GM21723 (cell line): ENCODE results near the gene MYO16.
A peak's percentile ranks its signal among the peaks of the same experiment; 100 is the strongest.
"Not testable (repeated sequence)": the region's sequence is repeated elsewhere in the genome, so short reads cannot be mapped to it uniquely, and the experiment has no call there.

ENCODE experiments used
- ATAC-seq: cut with Tn5 transposase; IDR thresholded peaks from one replicate; pipeline ENCODE4 v1.9.1; 2021; ENCODE audit warnings: mild to moderate bottlenecking, moderate library complexity; ENCODE audit not compliant: unreplicated experiment

The MYO16 gene

GRCh38 chr13:108860418-108860817, 231.0 kb downstream of the MYO16 start:
- ATAC-seq = no peak

- ATAC-seq = no peak
Observed at GRCh38 chr13:108877300-108877699, 247.9 kb downstream of the MYO16 start.

GRCh38 chr13:108878732-108879131, 249.3 kb downstream of the MYO16 start:
- no peak for ATAC-seq

- ATAC-seq = no peak
Observed at GRCh38 chr13:108889324-108889984, 260.0 kb downstream of the MYO16 start.

GRCh38 chr13:108895220-108895704, 265.9 kb downstream of the MYO16 start:
- ATAC-seq = peak; percentile 53

GRCh38 chr13:108897955-108898354, 268.5 kb downstream of the MYO16 start:
- ATAC-seq = no peak

- no peak for ATAC-seq
Observed at GRCh38 chr13:108902405-108903155, 273.2 kb downstream of the MYO16 start.

GRCh38 chr13:108903613-108904012, 274.2 kb downstream of the MYO16 start:
- no peak for ATAC-seq

GRCh38 chr13:108911807-108912206, 282.4 kb downstream of the MYO16 start:
- ATAC-seq = no peak

- ATAC-seq = not testable (repeated sequence)
Observed at GRCh38 chr13:108913731-108914130, 284.3 kb downstream of the MYO16 start.

GRCh38 chr13:108915095-108915633, 285.8 kb downstream of the MYO16 start:
- ATAC-seq = peak; percentile 34

GRCh38 chr13:108915634-108916512, 286.5 kb downstream of the MYO16 start:
- ATAC-seq = peak; percentile 96

- no peak for ATAC-seq
Observed at GRCh38 chr13:108917581-108917980, 288.2 kb downstream of the MYO16 start.

- ATAC-seq = no peak
Observed at GRCh38 chr13:108919036-108919907, 289.9 kb downstream of the MYO16 start.

GRCh38 chr13:108920137-108920536, 290.7 kb downstream of the MYO16 start:
- ATAC-seq = no peak

- ATAC-seq = no peak
Observed at GRCh38 chr13:108921238-108921637, 291.8 kb downstream of the MYO16 start.

GRCh38 chr13:108922108-108922507, 292.7 kb downstream of the MYO16 start:
- no peak for ATAC-seq

- ATAC-seq = no peak
Observed at GRCh38 chr13:108923386-108924047, 294.1 kb downstream of the MYO16 start.

GRCh38 chr13:108924134-108924533, 294.7 kb downstream of the MYO16 start:
- ATAC-seq = no peak
